HPDE6-E6E7 (cell line): ENCODE measurements around the gene PLD1.
"Not testable (repeated sequence)": the region's sequence is repeated elsewhere in the genome, so short reads cannot be mapped to it uniquely, and the experiment has no call there.

Experiments used
- DNase-seq: peaks from one replicate; pipeline ENCODE4 v3.0.0; 2011; ENCODE audit warnings: missing footprints; ENCODE audit errors: extremely low spot score

PLD1 gene

GRCh38 chr3:171809861-171810628 lies at the start of gene PLD1:
Gene PLD1 (minus strand): TSS chr3:171810483. CDS start chr3:171738051, 72,432 bp downstream.
- peak; percentile 75 for DNase-seq

GRCh38 chr3:171858770-171859169 lies 48.5 kb upstream of the PLD1 start:
- not testable (repeated sequence) for DNase-seq

- DNase-seq = no peak
Observed at GRCh38 chr3:171854649-171855305, 44.5 kb upstream of the PLD1 start.

- no peak for DNase-seq
Observed at GRCh38 chr3:171851660-171852058, 41.4 kb upstream of the PLD1 start.

GRCh38 chr3:171850960-171851659 lies 40.8 kb upstream of the PLD1 start:
- no peak for DNase-seq

GRCh38 chr3:171850320-171850959 lies 40.2 kb upstream of the PLD1 start:
- DNase-seq = no peak

- no peak for DNase-seq
Observed at GRCh38 chr3:171849617-171850319, 39.5 kb upstream of the PLD1 start.

- DNase-seq = no peak
Observed at GRCh38 chr3:171847595-171848259, 37.4 kb upstream of the PLD1 start.

GRCh38 chr3:171847133-171847532 lies 36.9 kb upstream of the PLD1 start:
- DNase-seq = no peak

- DNase-seq = no peak
Observed at GRCh38 chr3:171846597-171846996, 36.3 kb upstream of the PLD1 start.

GRCh38 chr3:171845481-171846284 lies 35.4 kb upstream of the PLD1 start:
- no peak for DNase-seq

- DNase-seq = no peak
Observed at GRCh38 chr3:171844873-171845272, 34.6 kb upstream of the PLD1 start.

- DNase-seq = no peak
Observed at GRCh38 chr3:171842864-171843518, 32.7 kb upstream of the PLD1 start, which contains the start of gene TMEM212. Gene TMEM212 (plus strand): TSS chr3:171843349. CDS start chr3:171843384, 35 bp downstream.

GRCh38 chr3:171841620-171842000 lies 31.3 kb upstream of the PLD1 start:
- no peak for DNase-seq

GRCh38 chr3:171840811-171841619 lies 30.7 kb upstream of the PLD1 start:
- no peak for DNase-seq

GRCh38 chr3:171840445-171840810 lies 30.1 kb upstream of the PLD1 start:
- DNase-seq = no peak

- DNase-seq = no peak
Observed at GRCh38 chr3:171839270-171839669, 29.0 kb upstream of the PLD1 start.

GRCh38 chr3:171838218-171838720 lies 28.0 kb upstream of the PLD1 start:
- no peak for DNase-seq

- no peak for DNase-seq
Observed at GRCh38 chr3:171837698-171838097, 27.4 kb upstream of the PLD1 start.
